ENCODE results near the gene SLC10A7.

GRCh38 chr4:146292508-146292907 lies 229.2 kb downstream of the SLC10A7 start:
- no peak for TF ChIP-seq CTCF (IDR thresholded peaks at IDR 0.05)
- no peak for TF ChIP-seq EP300 (IDR thresholded peaks at IDR 0.05)
- TF ChIP-seq POLR2AphosphoS5 (IDR thresholded peaks at IDR 0.05), result no peak
